ENCODE measurements around the gene ACO2. TPM values are rescaled to one million over a fixed set of nuclear protein-coding genes. Genes with fewer than 3 reads are reported as not detected.
A peak's percentile ranks its signal among the peaks of the same experiment; 100 is the strongest.

ACO2 gene
- total RNA-seq, 1 donor, result 57.9 TPM

GRCh38 chr22:41446639-41447434 is 22.1 kb upstream of the ACO2 start, which contains the start of gene TOB2:
TSS of gene TOB2 (minus strand) at chr22:41446801. CDS start at chr22:41437345, 9,456 bp downstream.
- Histone ChIP-seq H3K9me3 (ENCODE audit: low read depth, low read length) (no peaks in the 10 kb centered on the region), H4K20me1 (ENCODE audit: insufficient read depth, low read length) (peaks cover 35% of the 10 kb centered on the region), H3K36me3 (ENCODE audit: insufficient read depth, low read length) (peaks cover 13% of the 10 kb centered on the region), H3K4me1 (ENCODE audit: insufficient read depth, low read length) (peaks cover 21% of the 10 kb centered on the region), H3K4me2 (ENCODE audit: insufficient read depth, low read length) (peak within 1 kb of the TSS; percentile 94), H3K27ac (ENCODE audit: low read depth, low read length) (peak within 1 kb of the TSS; percentile 98), H3K79me2 (ENCODE audit: insufficient read depth, low read length) (peaks cover 48% of the 10 kb centered on the region), H2AFZ (ENCODE audit: low read length) (peak within 1 kb of the TSS; percentile 81), H3K4me3 (ENCODE audit: insufficient read depth, low read length) (peak within 1 kb of the TSS; percentile 88), H3K27me3 (ENCODE audit: insufficient read depth, low read length) (no peaks in the 10 kb centered on the region)
- TF ChIP-seq, protein P1, sequence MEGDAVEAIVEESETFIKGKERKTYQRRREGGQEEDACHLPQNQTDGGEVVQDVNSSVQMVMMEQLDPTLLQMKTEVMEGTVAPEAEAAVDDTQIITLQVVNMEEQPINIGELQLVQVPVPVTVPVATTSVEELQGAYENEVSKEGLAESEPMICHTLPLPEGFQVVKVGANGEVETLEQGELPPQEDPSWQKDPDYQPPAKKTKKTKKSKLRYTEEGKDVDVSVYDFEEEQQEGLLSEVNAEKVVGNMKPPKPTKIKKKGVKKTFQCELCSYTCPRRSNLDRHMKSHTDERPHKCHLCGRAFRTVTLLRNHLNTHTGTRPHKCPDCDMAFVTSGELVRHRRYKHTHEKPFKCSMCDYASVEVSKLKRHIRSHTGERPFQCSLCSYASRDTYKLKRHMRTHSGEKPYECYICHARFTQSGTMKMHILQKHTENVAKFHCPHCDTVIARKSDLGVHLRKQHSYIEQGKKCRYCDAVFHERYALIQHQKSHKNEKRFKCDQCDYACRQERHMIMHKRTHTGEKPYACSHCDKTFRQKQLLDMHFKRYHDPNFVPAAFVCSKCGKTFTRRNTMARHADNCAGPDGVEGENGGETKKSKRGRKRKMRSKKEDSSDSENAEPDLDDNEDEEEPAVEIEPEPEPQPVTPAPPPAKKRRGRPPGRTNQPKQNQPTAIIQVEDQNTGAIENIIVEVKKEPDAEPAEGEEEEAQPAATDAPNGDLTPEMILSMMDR (IDR thresholded peaks at IDR 0.05; ENCODE audit: extremely low read depth, low read depth, low read length), result no peak
- DNase-seq (ENCODE audit: insufficient read length, low spot score, missing footprints), result peak; percentile 94

GRCh38 chr22:41447435-41448188 is 21.3 kb upstream of the ACO2 start:
- H3K4me1 ChIP-seq (ENCODE audit: insufficient read depth, low read length), result peaks cover 17% of the 10 kb centered on the region
- no peaks in the 10 kb centered on the region for H3K27me3 ChIP-seq (ENCODE audit: insufficient read depth, low read length)
- peaks cover 6% of the 10 kb centered on the region for H3K36me3 ChIP-seq (ENCODE audit: insufficient read depth, low read length)
- peak overlapping the region; percentile 88 for H3K4me3 ChIP-seq (ENCODE audit: insufficient read depth, low read length)
- peaks cover 27% of the 10 kb centered on the region for H4K20me1 ChIP-seq (ENCODE audit: insufficient read depth, low read length)
- H2AFZ ChIP-seq (ENCODE audit: low read length), result peak overlapping the region; percentile 81
- DNase-seq (ENCODE audit: insufficient read length, low spot score, missing footprints), result peak; percentile 86
- TF ChIP-seq, protein P1 (IDR thresholded peaks at IDR 0.05; ENCODE audit: extremely low read depth, low read depth, low read length), result no peak
- peaks cover 40% of the 10 kb centered on the region for H3K79me2 ChIP-seq (ENCODE audit: insufficient read depth, low read length)
- H3K9me3 ChIP-seq (ENCODE audit: low read depth, low read length), result no peaks in the 10 kb centered on the region
- peak overlapping the region; percentile 98 for H3K27ac ChIP-seq (ENCODE audit: low read depth, low read length)
- peak overlapping the region; percentile 94 for H3K4me2 ChIP-seq (ENCODE audit: insufficient read depth, low read length)

DNA sequence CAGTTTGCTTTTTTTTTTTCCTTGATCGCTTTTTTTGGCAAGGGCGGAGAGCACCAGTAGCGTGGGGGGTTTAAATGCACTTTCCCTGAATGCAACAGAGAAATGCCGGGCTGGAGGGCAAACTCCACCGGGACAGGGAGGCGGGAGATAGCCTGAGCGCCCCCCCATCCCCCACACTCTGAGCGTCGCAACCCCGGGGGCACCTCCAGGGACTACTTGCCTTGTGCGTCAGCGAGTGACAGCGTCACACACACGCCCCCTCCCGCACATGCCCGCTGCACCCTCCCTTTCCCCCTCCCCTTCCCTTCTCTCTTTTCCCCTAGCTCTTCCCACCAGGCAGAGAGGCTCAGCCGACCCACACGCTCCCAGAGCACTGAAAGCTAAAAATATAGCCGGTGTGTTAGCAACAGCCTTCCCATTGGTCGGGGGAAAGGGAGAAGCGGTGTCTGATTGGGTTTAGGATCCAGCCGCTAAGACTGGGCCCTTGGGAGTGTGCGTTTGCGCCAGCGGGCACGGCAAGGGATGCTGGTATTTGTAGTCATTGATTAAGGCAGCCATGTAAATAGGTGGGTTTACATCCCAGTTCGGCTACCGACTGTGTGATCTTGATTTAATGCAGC is 20.6 kb upstream of the ACO2 start:
- DNase-seq (ENCODE audit: insufficient read length, low spot score, missing footprints), result peak; percentile 98
- Histone ChIP-seq H3K27ac (ENCODE audit: low read depth, low read length) (peak overlapping the region; percentile 98), H3K4me1 (ENCODE audit: insufficient read depth, low read length) (peaks cover 12% of the 10 kb centered on the region), H3K27me3 (ENCODE audit: insufficient read depth, low read length) (no peaks in the 10 kb centered on the region), H3K9me3 (ENCODE audit: low read depth, low read length) (no peaks in the 10 kb centered on the region), H4K20me1 (ENCODE audit: insufficient read depth, low read length) (peaks cover 20% of the 10 kb centered on the region), H3K36me3 (ENCODE audit: insufficient read depth, low read length) (no peaks in the 10 kb centered on the region), H3K4me3 (ENCODE audit: insufficient read depth, low read length) (peak overlapping the region; percentile 88), H3K4me2 (ENCODE audit: insufficient read depth, low read length) (peak overlapping the region; percentile 94), H3K79me2 (ENCODE audit: insufficient read depth, low read length) (peaks cover 33% of the 10 kb centered on the region), H2AFZ (ENCODE audit: low read length) (peak overlapping the region; percentile 92)
- TF ChIP-seq, protein P1 (IDR thresholded peaks at IDR 0.05; ENCODE audit: extremely low read depth, low read depth, low read length), result no peak

All from osteoblast (primary cell).